ENCODE data around the gene THRA. TPM values are rescaled to one million over a fixed set of nuclear protein-coding genes. Genes with fewer than 3 reads are reported as not detected.

Gene THRA
- total RNA-seq, 1 experiment from 2014 or later: 29.3 TPM

- Mint-ChIP-seq H3K27me3 (ENCODE audit: insufficient read depth, unreplicated experiment) (no peaks in the 10 kb centered on the region), H3K9me3 (ENCODE audit: unreplicated experiment) (no peaks in the 10 kb centered on the region), H3K36me3 (ENCODE audit: insufficient read depth, unreplicated experiment) (peaks cover 4% of the 10 kb centered on the region), H3K4me3 (ENCODE audit: unreplicated experiment) (no peak overlapping the region), H3K4me1 (ENCODE audit: low read depth, unreplicated experiment) (peaks cover 51% of the 10 kb centered on the region), H3K27ac (ENCODE audit: unreplicated experiment) (no peak overlapping the region)
- intact Hi-C loops (cut with micrococcal nuclease; ENCODE audit: unreplicated experiment): no loop called here
- DNase-seq: no peak
- Histone ChIP-seq H3K4me1 (peaks cover 61% of the 10 kb centered on the region), H3K9me3 (no peaks in the 10 kb centered on the region), H3K4me3 (ENCODE audit: low read depth, low read length) (no peak overlapping the region), H3K27me3 (replicated peaks; ENCODE audit: control insufficient read depth, insufficient read depth, low read length) (no peaks in the 10 kb centered on the region), H3K36me3 (ENCODE audit: control insufficient read depth, insufficient read depth, low read length) (no peaks in the 10 kb centered on the region)
- TF ChIP-seq CTCF (IDR thresholded peaks at IDR 0.05; ENCODE audit: insufficient read depth in 1 of 2, low read depth in 1 of 2, low read length in 1 of 2, severe bottlenecking in 1 of 2, unreplicated experiment in 1 of 2): no peak
- POLR2A ChIA-PET: no interaction called here
- no TSS peak for BruUV-seq (replicated peaks)
- CTCF ChIA-PET: interaction anchor here (0.6 kb wide), 1 partner anchor 74 kb away, joined by 3 read pairs; no protein-coding TSS in a partner anchor
Observed at GRCh38 chr17:40105861-40106759, 43.3 kb downstream of the THRA start.

DNA sequence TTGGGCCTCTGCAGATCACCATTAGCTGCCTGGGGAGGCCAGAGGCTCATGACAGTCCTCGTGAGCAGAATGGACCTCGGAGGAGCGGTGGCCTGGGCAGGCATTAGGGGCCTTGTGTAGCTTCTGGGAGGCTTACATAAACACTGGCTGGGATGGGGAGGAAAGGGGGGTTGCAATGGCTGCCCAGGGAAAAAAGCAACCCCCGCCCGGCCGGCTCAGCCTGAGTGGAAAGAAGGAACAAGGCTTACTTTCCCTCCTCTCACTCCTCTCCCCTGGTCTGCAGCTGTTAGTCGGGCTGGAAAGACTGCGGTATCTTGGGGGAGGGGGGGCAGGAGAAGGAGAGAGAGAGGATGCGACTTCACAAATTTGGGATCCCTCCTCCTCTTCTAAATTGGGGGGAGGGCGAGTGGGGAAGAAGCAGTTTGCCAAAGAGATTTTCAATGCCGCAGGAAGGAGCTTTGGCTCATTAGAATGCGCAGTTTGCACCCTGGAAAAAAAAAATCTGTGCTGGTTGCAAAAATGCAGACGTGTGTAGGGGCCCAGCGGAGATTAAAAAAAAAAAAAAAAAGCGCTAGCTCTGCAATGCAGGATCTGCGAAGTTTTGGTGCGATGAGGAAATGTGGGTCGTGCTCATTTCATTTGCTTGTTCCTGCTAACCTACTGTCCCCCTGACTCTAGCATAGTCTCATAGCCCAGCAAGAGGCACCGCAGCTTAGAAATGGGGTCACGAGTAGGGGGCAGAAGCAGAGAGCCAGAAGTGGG, 44.2 kb downstream of the THRA start:
- Mint-ChIP-seq H3K27ac (ENCODE audit: unreplicated experiment) (no peak overlapping the region), H3K4me1 (ENCODE audit: low read depth, unreplicated experiment) (peaks cover 52% of the 10 kb centered on the region), H3K4me3 (ENCODE audit: unreplicated experiment) (no peak overlapping the region), H3K36me3 (ENCODE audit: insufficient read depth, unreplicated experiment) (no peaks in the 10 kb centered on the region), H3K27me3 (ENCODE audit: insufficient read depth, unreplicated experiment) (no peaks in the 10 kb centered on the region), H3K9me3 (ENCODE audit: unreplicated experiment) (no peaks in the 10 kb centered on the region)
- intact Hi-C loops (cut with micrococcal nuclease; ENCODE audit: unreplicated experiment): no loop called here
- no peak overlapping the region for H3K4me3 ChIP-seq (ENCODE audit: low read depth, low read length)
- no peaks in the 10 kb centered on the region for H3K27me3 ChIP-seq (replicated peaks; ENCODE audit: control insufficient read depth, insufficient read depth, low read length)
- ChIA-PET CTCF (interaction anchor here (0.6 kb wide), 1 partner anchor 75 kb away, joined by 3 read pairs; no protein-coding TSS in a partner anchor), POLR2A (interaction anchor here (0.6 kb wide), 1 partner anchor 89 kb away, joined by 3 read pairs; no protein-coding TSS in a partner anchor)
- peaks cover 61% of the 10 kb centered on the region for H3K4me1 ChIP-seq
- H3K9me3 ChIP-seq: no peaks in the 10 kb centered on the region
- BruUV-seq (replicated peaks): no TSS peak
- H3K36me3 ChIP-seq (ENCODE audit: control insufficient read depth, insufficient read depth, low read length): no peaks in the 10 kb centered on the region
- TF ChIP-seq CTCF (IDR thresholded peaks at IDR 0.05; ENCODE audit: insufficient read depth in 1 of 2, low read depth in 1 of 2, low read length in 1 of 2, severe bottlenecking in 1 of 2, unreplicated experiment in 1 of 2): no peak
- DNase-seq: no peak

- H3K27ac Mint-ChIP-seq (ENCODE audit: unreplicated experiment): no peak overlapping the region
- Histone ChIP-seq H3K9me3 (no peaks in the 10 kb centered on the region), H3K36me3 (ENCODE audit: control insufficient read depth, insufficient read depth, low read length) (no peaks in the 10 kb centered on the region), H3K4me3 (ENCODE audit: low read depth, low read length) (no peak overlapping the region), H3K27me3 (replicated peaks; ENCODE audit: control insufficient read depth, insufficient read depth, low read length) (no peaks in the 10 kb centered on the region), H3K4me1 (peaks cover 65% of the 10 kb centered on the region)
- intact Hi-C loops (cut with micrococcal nuclease; ENCODE audit: unreplicated experiment): no loop called here
- ChIA-PET POLR2A (interaction anchor here (0.6 kb wide), 1 partner anchor 89 kb away, joined by 3 read pairs; no protein-coding TSS in a partner anchor), CTCF (no interaction called here)
- H3K4me3 Mint-ChIP-seq (ENCODE audit: unreplicated experiment): no peak overlapping the region
- H3K4me1 Mint-ChIP-seq (ENCODE audit: low read depth, unreplicated experiment): peaks cover 57% of the 10 kb centered on the region
- no peak for DNase-seq
- H3K27me3 Mint-ChIP-seq (ENCODE audit: insufficient read depth, unreplicated experiment): no peaks in the 10 kb centered on the region
- H3K9me3 Mint-ChIP-seq (ENCODE audit: unreplicated experiment): no peaks in the 10 kb centered on the region
- TF ChIP-seq CTCF (IDR thresholded peaks at IDR 0.05; ENCODE audit: insufficient read depth in 1 of 2, low read depth in 1 of 2, low read length in 1 of 2, severe bottlenecking in 1 of 2, unreplicated experiment in 1 of 2): no peak
- H3K36me3 Mint-ChIP-seq (ENCODE audit: insufficient read depth, unreplicated experiment): peaks cover 4% of the 10 kb centered on the region
- BruUV-seq (replicated peaks): no TSS peak
Observed at GRCh38 chr17:40107522-40108174, 44.9 kb downstream of the THRA start.

All from Caco-2 (cell line).